Naive B cell (primary cell): ENCODE measurements around the gene UGP2. TPM values are rescaled to one million over a fixed set of nuclear protein-coding genes. Genes with fewer than 3 reads are reported as not detected.
A peak's percentile ranks its signal among the peaks of the same experiment; 100 is the strongest.
"Not testable (repeated sequence)": the region's sequence is repeated elsewhere in the genome, so short reads cannot be mapped to it uniquely, and the experiment has no call there.

ENCODE experiments used
- ATAC-seq, 2 donors: fragments of 150-1000 bp; cut with Tn5 transposase; 2 replicates each; pipeline ENCODE4 v1.10.0; 2021; ENCODE audit warnings: low read depth in 2 of 2, mild to moderate bottlenecking in 2 of 2, moderate library complexity in 2 of 2
- DNase-seq: peaks from one replicate; pipeline ENCODE4 v3.0.0; 2022
- H3K27ac Mint-ChIP-seq, 6 donors: one replicate each; pipeline ENCODE4 v1.8.0; 2020 to 2022; ENCODE audit warnings: mild to moderate bottlenecking in 6 of 6, mixed read lengths in 6 of 6, moderate library complexity in 5 of 6, inconsistent platforms in 2 of 6
- H3K27me3 Mint-ChIP-seq, 3 donors: one replicate each; pipeline ENCODE4 v1.8.0; 2021 to 2022; ENCODE audit warnings: mixed read lengths in 3 of 3, mild to moderate bottlenecking in 1 of 3
- H3K36me3 Mint-ChIP-seq, 2 donors: one replicate each; pipeline ENCODE4 v1.8.0; 2020 to 2022; ENCODE audit warnings: mixed read lengths in 2 of 2, inconsistent platforms in 1 of 2, mild to moderate bottlenecking in 1 of 2
- H3K4me1 Mint-ChIP-seq, 3 donors: one replicate each; pipeline ENCODE4 v1.8.0; 2020 to 2022; ENCODE audit warnings: mixed read lengths in 3 of 3, inconsistent platforms in 1 of 3, mild to moderate bottlenecking in 1 of 3, moderate library complexity in 1 of 3
- H3K4me3 Mint-ChIP-seq, 8 donors: one replicate each; pipeline ENCODE4 v1.8.0; 2020 to 2022; ENCODE audit warnings: mild to moderate bottlenecking in 8 of 8, mixed read lengths in 8 of 8, moderate library complexity in 8 of 8, inconsistent platforms in 2 of 8
- H3K9me3 Mint-ChIP-seq, 7 donors: one replicate each; pipeline ENCODE4 v1.8.0; 2020 to 2022; ENCODE audit warnings: mixed read lengths in 7 of 7, mild to moderate bottlenecking in 5 of 7, inconsistent platforms in 2 of 7, moderate library complexity in 1 of 7
- polyA plus RNA-seq, 6 donors: library from polyadenylated mRNA; unstranded; fragments of 300-500 nt; fragmentation: Illumina TruSeq; gene quantifications; one replicate each; pipeline ENCODE4 v1.2.3, GENCODE V29; 2021; ENCODE audit warnings: low read depth in 6 of 6

Gene UGP2
- polyA plus RNA-seq, 6 donors from 2014 or later, result 94.3 to 152 (median 115) TPM

DNA sequence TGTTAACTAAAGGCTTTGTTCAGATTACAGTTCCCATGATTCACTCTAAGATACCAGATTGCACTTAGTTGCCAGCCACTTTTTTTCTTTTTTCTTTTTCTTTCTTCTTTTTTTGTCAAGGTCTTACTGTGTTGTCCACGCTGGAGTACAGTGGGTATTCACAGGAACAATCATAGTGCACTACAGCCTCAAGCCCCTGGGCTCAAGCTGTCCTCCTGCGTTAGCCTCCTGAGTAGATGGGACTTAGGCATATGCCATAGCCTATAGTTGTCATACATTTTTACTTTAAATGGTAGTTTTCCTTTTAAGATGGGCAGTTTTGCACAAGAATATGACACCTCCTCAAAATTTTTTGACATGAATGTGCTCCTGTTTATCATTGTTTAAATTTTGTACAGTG is 2.1 kb downstream of the UGP2 start:
- DNase-seq (no peak), ATAC-seq (no peak)
- H3K9me3 Mint-ChIP-seq, result peaks cover 0 to 1% (median 0%) of the 10 kb centered on the region in 7 donors
- H3K4me3 Mint-ChIP-seq, result peak overlapping the region in 7 of 8 donors; percentile 6 to 98 (median 59)
- H3K4me1 Mint-ChIP-seq, result peaks cover 34 to 56% (median 47%) of the 10 kb centered on the region in 3 donors
- H3K27me3 Mint-ChIP-seq, result no peaks in the 10 kb centered on the region
- peaks cover 0 to 4% of the 10 kb centered on the region in 2 donors for H3K36me3 Mint-ChIP-seq
- no peak overlapping the region for H3K27ac Mint-ChIP-seq

DNA sequence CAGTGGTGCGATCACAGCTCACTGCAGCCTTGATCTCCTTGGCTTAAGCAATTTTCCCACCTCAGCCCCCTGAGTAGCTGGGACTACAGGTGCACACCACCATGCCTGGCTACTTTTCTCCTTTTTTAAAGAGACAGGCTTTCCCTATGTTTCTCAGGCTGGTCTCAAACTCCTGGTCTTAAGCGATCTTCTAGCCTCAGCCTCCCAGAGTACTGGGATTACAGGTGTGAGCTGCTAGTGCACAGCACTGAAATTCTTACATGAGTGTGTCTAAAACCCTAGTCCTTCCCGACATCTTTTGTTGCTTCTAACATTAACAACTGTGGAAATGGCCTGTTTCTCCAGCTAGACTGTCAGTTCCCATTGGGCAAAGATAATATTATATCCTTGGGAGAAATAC is 2.9 kb downstream of the UGP2 start:
- H3K27ac Mint-ChIP-seq, result peak overlapping the region in 1 of 6 donors; percentile 69

DNA sequence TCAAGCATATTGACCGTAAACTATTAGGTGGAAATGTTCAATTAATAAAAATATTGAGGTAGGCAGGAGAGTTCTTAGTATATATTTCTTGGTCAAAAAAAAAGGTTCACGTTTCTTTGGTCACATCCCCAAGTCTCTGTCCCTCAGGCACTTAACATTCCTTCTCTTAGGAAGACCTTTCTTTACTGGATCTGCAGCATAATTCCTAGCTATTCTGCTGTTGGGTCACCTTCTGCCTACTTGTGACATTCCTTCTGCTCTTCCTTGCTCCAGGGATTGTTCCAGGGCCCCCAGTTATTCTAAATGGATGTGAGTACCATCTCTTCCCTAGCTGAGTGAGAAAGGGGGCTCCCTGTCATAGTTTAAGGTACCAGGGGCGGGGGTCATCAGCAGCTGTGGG is 4.2 kb downstream of the UGP2 start:
- ATAC-seq (no peak), DNase-seq (no peak)
- H3K27me3 Mint-ChIP-seq, result no peaks in the 10 kb centered on the region
- H3K4me3 Mint-ChIP-seq, result peak overlapping the region in 3 of 8 donors; percentile 3 to 20 (median 18)
- H3K4me1 Mint-ChIP-seq, result peaks cover 42 to 65% (median 45%) of the 10 kb centered on the region in 3 donors
- peak overlapping the region in 1 of 6 donors; percentile 43 for H3K27ac Mint-ChIP-seq
- H3K9me3 Mint-ChIP-seq, result peaks cover 0 to 1% (median 0%) of the 10 kb centered on the region in 7 donors
- H3K36me3 Mint-ChIP-seq, result peaks cover 0 to 5% of the 10 kb centered on the region in 2 donors

More for the DNA sequence above, 2.9 kb downstream of the UGP2 start:
- no peaks in the 10 kb centered on the region for H3K27me3 Mint-ChIP-seq
- H3K36me3 Mint-ChIP-seq, result peaks cover 0 to 4% of the 10 kb centered on the region in 2 donors
- H3K9me3 Mint-ChIP-seq, result peaks cover 0 to 1% (median 0%) of the 10 kb centered on the region in 7 donors
- no peak for ATAC-seq
- DNase-seq, result no peak
- H3K4me1 Mint-ChIP-seq, result peaks cover 40 to 62% (median 52%) of the 10 kb centered on the region in 3 donors
- H3K4me3 Mint-ChIP-seq, result peak overlapping the region in 2 of 8 donors; percentile 5 to 98

DNA sequence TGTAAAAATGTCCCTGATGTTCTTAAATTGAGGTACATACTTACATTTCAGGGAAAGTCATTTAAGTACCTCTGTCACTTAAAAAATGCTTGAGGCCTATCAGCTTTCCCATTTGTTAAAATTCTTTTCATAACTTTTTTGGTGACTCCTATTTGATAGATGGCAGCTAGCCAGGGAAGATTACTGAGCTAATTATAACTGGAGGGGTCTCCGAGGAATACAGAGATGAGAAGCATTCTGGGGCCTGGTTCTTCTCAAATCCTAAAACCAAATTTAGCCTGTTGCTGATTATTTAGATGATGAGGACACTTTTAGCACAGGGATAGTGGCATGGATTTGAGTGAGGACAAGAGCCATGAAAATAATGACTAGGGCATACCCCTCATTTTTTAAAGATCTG is 4.8 kb downstream of the UGP2 start:
- no peak for ATAC-seq
- Mint-ChIP-seq H3K27me3 (no peaks in the 10 kb centered on the region), H3K4me3 (peak overlapping the region in 1 of 8 donors; percentile 59), H3K4me1 (peaks cover 47 to 71% (median 50%) of the 10 kb centered on the region in 3 donors), H3K27ac (peak overlapping the region in 2 of 6 donors; percentile 31 to 43), H3K9me3 (peaks cover 0 to 1% (median 0%) of the 10 kb centered on the region in 7 donors), H3K36me3 (peaks cover 0 to 11% of the 10 kb centered on the region in 2 donors)
- DNase-seq, result no peak

DNA sequence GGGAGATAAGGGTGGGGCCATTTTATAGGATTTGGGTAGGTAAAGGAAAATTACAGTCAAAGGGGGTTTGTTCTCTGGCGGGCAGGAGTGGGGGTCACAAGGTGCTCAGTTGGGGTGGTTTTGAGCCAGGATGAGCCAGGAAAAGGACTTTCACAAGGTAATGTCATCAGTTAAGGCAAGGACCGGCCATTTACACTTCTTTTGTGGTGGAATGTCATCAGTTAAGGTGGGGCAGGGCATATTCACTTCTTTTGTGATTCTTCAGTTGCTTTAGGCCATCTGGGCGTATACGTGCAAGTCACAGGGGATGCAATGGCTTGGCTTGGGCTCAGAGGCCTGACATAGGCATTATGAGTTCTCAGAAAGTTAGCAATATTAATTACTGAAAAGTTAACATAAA is 5.9 kb downstream of the UGP2 start:
- Mint-ChIP-seq H3K4me1 (peaks cover 46 to 69% (median 49%) of the 10 kb centered on the region in 3 donors), H3K36me3 (peaks cover 0 to 11% of the 10 kb centered on the region in 2 donors), H3K27ac (peak overlapping the region in 2 of 6 donors; percentile 67 to 92)
- not testable (repeated sequence) for H3K4me3 Mint-ChIP-seq, H3K9me3 Mint-ChIP-seq, ATAC-seq, DNase-seq, H3K27me3 Mint-ChIP-seq

DNA sequence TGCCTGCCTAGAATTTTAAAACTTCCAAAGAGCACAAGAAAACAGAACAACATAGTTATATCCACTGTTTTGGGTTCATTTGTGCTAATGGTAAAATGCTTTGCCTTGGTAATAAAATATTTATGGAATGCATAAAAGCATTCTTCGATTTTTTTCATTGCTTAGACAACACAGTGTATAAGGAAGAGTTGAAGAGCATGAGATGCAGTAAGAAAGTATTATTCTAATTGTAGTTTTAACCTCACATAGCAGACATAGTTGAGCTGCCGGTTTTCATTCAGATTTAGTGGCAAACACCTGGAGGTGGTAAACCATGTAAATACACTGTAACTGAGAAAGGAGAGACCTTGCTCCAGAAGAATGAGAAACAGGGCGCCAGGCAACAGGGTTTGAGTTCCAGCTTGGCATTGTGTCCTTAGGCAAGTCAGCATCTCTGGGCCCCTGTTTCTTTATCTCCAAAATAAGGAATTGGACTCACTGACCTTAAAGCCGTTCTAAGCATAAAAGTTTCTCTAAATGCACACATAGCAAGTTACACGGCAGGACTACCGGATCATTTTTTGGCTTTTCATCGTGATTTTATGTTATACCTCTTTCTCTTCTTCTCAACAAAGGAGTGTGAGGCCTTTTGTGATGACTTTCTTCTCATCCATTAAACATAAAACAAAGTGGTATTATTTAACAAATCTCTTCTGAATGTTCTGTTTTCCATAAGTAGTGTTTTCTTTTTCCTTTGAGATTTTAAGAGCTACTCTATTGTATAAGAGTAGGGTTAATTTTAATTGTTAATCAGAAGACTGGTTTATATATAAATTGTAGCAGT is 7.9 kb downstream of the UGP2 start:
- ATAC-seq, result no peak
- DNase-seq, result no peak
- peaks cover 49 to 69% (median 52%) of the 10 kb centered on the region in 3 donors for H3K4me1 Mint-ChIP-seq
- H3K36me3 Mint-ChIP-seq, result peaks cover 0 to 11% of the 10 kb centered on the region in 2 donors
- peaks cover 0 to 1% (median 0%) of the 10 kb centered on the region in 7 donors for H3K9me3 Mint-ChIP-seq
- H3K27me3 Mint-ChIP-seq, result no peaks in the 10 kb centered on the region
- H3K4me3 Mint-ChIP-seq, result no peak overlapping the region
- peak overlapping the region in 2 of 6 donors; percentile 2 to 42 for H3K27ac Mint-ChIP-seq

DNA sequence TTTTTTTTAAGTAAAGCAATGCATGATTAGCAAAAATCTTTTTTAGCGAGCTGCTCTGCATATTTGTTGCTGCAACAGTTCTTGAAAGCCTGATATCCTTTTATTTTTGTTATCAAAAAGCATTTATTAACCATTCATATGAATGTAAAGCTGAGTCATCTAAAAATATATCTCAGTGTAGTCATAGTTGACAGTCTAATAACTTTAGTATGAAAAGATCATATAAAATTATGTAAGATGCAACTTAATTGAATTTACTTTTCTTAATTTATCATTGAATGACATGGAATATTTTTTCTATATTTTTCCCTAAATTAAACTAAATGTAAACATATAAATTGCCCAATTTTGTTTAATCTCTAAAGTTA is 8.5 kb downstream of the UGP2 start:
- ATAC-seq, result no peak
- H3K4me3 Mint-ChIP-seq, result no peak overlapping the region
- no peak overlapping the region for H3K27ac Mint-ChIP-seq
- H3K4me1 Mint-ChIP-seq, result peaks cover 49 to 66% (median 57%) of the 10 kb centered on the region in 3 donors
- H3K27me3 Mint-ChIP-seq, result no peaks in the 10 kb centered on the region
- peaks cover 0 to 1% (median 0%) of the 10 kb centered on the region in 7 donors for H3K9me3 Mint-ChIP-seq
- DNase-seq, result no peak
- peaks cover 0 to 11% of the 10 kb centered on the region in 2 donors for H3K36me3 Mint-ChIP-seq

DNA sequence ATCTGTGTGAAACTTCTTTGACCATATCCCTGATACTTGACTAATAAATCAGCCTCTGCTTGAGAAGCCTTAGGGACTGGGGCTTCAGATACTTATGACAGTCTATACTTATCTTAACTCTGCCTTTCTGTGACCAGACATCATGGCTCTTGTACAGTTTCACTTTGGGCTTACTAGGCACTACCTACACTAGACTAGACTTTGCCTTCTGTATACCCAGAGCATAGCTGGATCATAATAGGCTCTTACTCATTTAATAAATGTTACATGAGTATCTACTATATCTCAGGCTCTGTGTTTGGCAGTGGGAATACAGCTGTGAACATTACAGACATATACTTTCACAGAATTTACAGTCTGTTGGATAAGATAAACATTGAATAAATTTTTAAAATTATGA is 9.0 kb downstream of the UGP2 start:
- ATAC-seq (no peak), DNase-seq (no peak)
- H3K36me3 Mint-ChIP-seq, result peaks cover 0 to 9% of the 10 kb centered on the region in 2 donors
- H3K9me3 Mint-ChIP-seq, result peaks cover 0 to 1% (median 0%) of the 10 kb centered on the region in 7 donors
- H3K27ac Mint-ChIP-seq, result no peak overlapping the region
- H3K4me3 Mint-ChIP-seq, result no peak overlapping the region
- no peaks in the 10 kb centered on the region for H3K27me3 Mint-ChIP-seq
- peaks cover 46 to 62% (median 59%) of the 10 kb centered on the region in 3 donors for H3K4me1 Mint-ChIP-seq

DNA sequence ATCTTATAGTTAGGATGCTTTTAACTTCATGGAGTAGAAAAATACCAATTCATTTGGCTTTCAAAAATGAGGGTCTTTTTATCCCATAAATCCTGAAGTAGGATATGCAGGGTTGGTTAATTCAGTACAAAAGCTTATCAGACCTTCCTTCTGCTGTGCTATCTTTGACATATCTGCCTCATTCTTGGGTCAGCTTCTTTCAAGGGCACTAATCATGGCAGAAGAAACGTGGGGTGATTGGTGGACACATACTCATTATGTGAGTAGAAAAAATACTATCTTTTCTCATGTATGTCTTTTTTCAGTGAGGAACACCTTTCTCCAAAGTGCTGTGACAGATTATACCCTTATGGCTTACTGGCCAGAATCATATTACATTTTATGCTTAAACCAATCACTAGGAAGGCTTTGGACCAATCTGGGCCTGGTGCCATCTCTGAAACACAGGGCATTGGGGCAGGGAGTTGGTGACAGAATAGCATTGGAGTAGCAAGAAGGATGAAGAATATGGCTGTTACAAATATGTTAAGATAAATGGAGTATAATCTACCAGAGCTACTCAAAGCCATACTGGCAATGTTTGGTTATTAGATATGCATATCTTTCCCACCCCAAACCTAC is 10.1 kb downstream of the UGP2 start:
- DNase-seq, result no peak
- peaks cover 0 to 1% (median 0%) of the 10 kb centered on the region in 7 donors for H3K9me3 Mint-ChIP-seq
- H3K4me3 Mint-ChIP-seq, result no peak overlapping the region
- peak overlapping the region in 2 of 6 donors; percentile 14 to 81 for H3K27ac Mint-ChIP-seq
- ATAC-seq, result no peak
- no peaks in the 10 kb centered on the region for H3K27me3 Mint-ChIP-seq
- H3K36me3 Mint-ChIP-seq, result peaks cover 6% of the 10 kb centered on the region in 2 donors
- H3K4me1 Mint-ChIP-seq, result peaks cover 42 to 63% (median 51%) of the 10 kb centered on the region in 3 donors

DNA sequence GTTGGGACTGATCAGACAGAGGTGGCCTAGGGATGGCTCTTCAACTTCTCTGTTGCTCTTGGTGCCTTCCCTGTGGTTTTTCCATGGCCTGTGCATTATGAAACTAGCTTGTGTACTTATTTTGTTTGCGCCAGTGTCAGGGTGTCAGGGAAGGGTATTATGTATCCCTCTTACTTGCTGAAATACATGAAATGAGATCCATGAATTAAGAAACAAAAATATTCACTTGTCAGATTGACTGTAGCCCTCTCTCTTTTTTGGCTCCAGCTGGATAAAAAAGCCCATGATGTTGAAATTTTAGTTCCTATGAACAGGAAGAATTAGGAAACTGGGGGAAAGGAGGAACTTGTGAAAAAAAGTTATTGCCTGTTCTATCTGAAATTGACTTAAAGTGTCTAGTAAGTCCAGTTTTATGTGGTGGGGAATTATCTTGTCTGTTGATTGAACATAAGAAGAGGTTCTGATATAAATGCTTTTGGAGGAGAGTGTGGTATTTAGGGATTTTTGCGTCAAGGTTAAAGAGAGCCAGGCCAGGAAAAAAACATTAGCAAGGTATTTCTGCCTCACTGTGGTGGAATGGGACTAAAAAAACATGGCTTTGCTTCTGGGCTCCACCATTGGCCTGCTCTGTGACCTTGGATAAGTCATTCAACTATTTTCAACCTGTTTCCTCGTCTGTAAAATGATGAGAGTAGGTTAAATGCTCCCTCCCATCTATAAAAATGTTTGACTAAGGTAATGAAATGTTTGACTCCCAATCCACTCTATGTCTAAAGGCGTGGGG is 12.0 kb downstream of the UGP2 start:
- peaks cover 6% of the 10 kb centered on the region in 2 donors for H3K36me3 Mint-ChIP-seq
- H3K27ac Mint-ChIP-seq, result peak overlapping the region in 5 of 6 donors; percentile 10 to 75 (median 69)
- H3K9me3 Mint-ChIP-seq, result no peaks in the 10 kb centered on the region
- DNase-seq (no peak), ATAC-seq (no peak)
- H3K4me3 Mint-ChIP-seq, result peak overlapping the region in 1 of 8 donors; percentile 41
- peaks cover 36 to 57% (median 42%) of the 10 kb centered on the region in 3 donors for H3K4me1 Mint-ChIP-seq
- no peaks in the 10 kb centered on the region for H3K27me3 Mint-ChIP-seq

DNA sequence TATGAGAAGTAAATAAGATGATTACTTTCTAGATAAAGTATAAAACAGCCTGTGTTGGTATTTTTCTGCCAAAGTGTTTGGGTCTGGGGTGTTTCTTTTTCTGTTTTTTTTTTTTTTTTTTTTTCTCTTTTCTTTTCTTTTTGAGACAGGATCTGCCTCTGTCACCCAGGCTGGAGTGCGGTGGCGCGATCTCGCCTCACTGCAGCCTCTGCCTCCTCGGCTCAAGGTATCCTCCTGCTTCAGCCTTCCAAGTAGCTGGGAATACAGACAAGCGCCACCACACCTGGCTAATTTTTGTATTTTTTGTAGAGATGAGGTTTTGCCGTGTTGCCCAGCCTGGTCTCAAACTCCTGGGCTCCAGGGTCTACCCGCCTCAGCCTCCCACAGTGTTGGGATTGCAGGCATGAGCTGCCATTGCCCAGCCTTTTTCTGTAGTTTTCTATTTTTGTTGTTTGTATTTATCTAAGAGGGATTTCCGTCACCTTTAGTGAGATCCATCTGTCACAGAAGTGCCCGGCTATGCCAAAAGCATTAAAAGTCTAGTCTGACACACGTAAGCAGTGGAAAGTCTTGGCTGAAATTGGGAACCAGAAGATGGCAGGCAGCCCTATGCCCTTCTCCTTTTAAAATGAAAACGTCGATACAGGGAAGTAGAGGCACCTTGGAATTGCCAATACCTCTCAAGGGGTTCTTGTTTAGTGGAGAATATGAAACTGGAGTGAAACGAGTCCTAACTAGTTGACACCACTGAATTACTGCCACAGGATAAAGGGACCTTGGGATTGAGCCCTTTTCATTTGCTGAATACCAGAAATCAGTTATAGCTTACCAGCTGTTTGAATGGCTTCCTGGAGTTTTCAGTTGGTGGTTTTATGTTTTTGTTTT is 14.0 kb downstream of the UGP2 start:
- Mint-ChIP-seq H3K4me3 (no peak overlapping the region), H3K9me3 (no peaks in the 10 kb centered on the region), H3K36me3 (peaks cover 6% of the 10 kb centered on the region in 2 donors), H3K27ac (peak overlapping the region; percentile 31 to 79 (median 48)), H3K27me3 (no peaks in the 10 kb centered on the region), H3K4me1 (peaks cover 29 to 49% (median 33%) of the 10 kb centered on the region in 3 donors)
- DNase-seq (no peak), ATAC-seq (no peak)

DNA sequence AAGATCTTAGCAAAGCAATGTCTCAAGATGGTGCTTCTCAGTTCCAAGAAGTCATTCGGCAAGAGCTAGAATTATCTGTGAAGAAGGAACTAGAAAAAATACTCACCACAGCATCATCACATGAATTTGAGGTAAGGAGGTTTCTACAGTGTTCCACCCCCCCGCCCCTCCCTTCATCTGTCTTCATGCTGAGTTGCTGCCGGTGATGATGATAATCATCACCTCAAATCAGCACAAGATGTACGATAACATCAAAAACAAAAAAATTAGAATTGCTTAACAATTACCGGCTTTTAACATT is 14.6 kb downstream of the UGP2 start:
- Mint-ChIP-seq H3K4me1 (peaks cover 29 to 49% (median 34%) of the 10 kb centered on the region in 3 donors), H3K27me3 (no peaks in the 10 kb centered on the region), H3K36me3 (peaks cover 2 to 6% of the 10 kb centered on the region in 2 donors), H3K9me3 (no peaks in the 10 kb centered on the region), H3K27ac (peak overlapping the region; percentile 12 to 80 (median 48)), H3K4me3 (no peak overlapping the region)
- peak; percentile 23 to 33 for ATAC-seq
- no peak for DNase-seq
